ENCODE measurements around the gene LIN9.

GRCh38 chr1:226351709-226352108 is 42.7 kb upstream of the LIN9 start:
- TF ChIP-seq, protein P1, sequence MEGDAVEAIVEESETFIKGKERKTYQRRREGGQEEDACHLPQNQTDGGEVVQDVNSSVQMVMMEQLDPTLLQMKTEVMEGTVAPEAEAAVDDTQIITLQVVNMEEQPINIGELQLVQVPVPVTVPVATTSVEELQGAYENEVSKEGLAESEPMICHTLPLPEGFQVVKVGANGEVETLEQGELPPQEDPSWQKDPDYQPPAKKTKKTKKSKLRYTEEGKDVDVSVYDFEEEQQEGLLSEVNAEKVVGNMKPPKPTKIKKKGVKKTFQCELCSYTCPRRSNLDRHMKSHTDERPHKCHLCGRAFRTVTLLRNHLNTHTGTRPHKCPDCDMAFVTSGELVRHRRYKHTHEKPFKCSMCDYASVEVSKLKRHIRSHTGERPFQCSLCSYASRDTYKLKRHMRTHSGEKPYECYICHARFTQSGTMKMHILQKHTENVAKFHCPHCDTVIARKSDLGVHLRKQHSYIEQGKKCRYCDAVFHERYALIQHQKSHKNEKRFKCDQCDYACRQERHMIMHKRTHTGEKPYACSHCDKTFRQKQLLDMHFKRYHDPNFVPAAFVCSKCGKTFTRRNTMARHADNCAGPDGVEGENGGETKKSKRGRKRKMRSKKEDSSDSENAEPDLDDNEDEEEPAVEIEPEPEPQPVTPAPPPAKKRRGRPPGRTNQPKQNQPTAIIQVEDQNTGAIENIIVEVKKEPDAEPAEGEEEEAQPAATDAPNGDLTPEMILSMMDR (IDR thresholded peaks at IDR 0.05): no peak
- TF ChIP-seq POLR2AphosphoS5 (IDR thresholded peaks at IDR 0.05) (no peak), POLR2A (IDR thresholded peaks at IDR 0.05) (no peak)

Measured in suprapubic skin (tissue), 4 donors.